ENCODE data around the gene SEMA6D.

SEMA6D gene

DNA sequence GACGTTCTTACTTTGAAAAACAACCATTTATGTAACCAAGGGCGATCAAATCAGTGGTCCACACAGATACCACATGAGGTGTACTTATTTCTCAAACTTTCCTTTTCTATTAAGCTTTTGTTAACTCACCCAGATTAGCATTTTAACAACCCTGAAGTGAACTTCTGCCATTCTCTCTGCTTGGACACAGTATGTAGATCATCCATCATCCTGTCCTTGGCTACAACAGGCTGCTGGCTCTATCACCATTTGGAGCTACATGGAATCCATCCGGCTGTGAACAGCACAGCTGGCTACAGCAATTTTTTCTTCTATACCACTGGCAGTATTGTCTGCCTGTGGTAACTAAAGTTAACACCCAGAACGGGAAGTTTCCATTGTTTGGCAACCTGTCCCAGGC lies 4.4 kb downstream of the SEMA6D start:
- no peaks in the 10 kb centered on the region for H3K4me1 Mint-ChIP-seq
- ATAC-seq (replicated peaks; ENCODE audit: extremely low read depth, poor library complexity, severe bottlenecking) (no peak), DNase-seq (ENCODE audit: low spot score in 2 of 2) (no peak)
- H3K27ac Mint-ChIP-seq (ENCODE audit: low read depth) = no peak overlapping the region
- peaks cover 1% of the 10 kb centered on the region for H3K36me3 Mint-ChIP-seq (ENCODE audit: insufficient read depth)
- H3K4me3 Mint-ChIP-seq = no peak overlapping the region
- peaks cover 55% of the 10 kb centered on the region for H3K27me3 Mint-ChIP-seq
- peaks cover 8% of the 10 kb centered on the region for H3K9me3 Mint-ChIP-seq

DNA sequence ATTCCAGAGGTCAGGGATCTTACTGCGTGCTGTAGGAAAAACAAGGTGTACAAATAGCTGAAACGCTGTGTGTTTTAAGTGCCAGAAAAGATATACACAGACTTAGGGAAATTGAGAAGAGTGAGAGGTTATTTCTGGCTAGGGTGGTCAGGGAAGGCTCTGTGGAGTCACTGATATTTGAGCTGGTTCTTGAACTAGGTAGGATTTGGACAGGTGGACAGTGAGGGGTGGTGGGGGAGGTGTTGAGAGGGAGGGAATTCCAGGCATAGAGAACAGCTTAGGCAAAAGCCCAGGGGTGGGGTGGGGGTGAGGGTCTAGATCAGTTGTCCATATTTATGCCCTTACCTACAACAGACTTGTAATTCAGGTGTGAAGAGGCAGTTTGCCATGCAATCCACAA lies 7.0 kb downstream of the SEMA6D start:
- H3K36me3 Mint-ChIP-seq (ENCODE audit: insufficient read depth) = peaks cover 1% of the 10 kb centered on the region
- H3K27ac Mint-ChIP-seq (ENCODE audit: low read depth) = no peak overlapping the region
- H3K4me1 Mint-ChIP-seq = no peaks in the 10 kb centered on the region
- no peak overlapping the region for H3K4me3 Mint-ChIP-seq
- peaks cover 8% of the 10 kb centered on the region for H3K9me3 Mint-ChIP-seq
- DNase-seq (ENCODE audit: low spot score in 2 of 2) = no peak
- ATAC-seq (replicated peaks; ENCODE audit: extremely low read depth, poor library complexity, severe bottlenecking) = no peak
- peaks cover 30% of the 10 kb centered on the region for H3K27me3 Mint-ChIP-seq

DNA sequence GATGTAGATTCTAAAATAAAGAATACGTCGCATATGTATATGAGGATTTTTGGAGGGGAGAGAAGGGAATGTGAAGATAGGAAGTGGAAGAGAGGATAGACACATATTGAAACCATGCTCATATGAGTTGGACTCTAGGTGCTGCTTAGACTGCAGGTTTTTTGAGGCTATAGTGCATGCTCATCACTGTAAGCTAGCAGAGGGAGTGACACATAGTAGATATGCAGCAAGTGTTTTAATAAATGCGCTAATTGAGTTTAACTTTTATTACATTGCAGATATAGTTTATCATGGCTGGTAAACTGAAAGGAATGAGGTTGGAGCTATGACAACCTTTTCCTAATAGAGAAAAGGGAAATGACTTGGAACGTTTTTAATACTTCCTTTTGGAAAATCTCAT lies 7.7 kb downstream of the SEMA6D start:
- H3K4me1 Mint-ChIP-seq = no peaks in the 10 kb centered on the region
- H3K27me3 Mint-ChIP-seq = peaks cover 23% of the 10 kb centered on the region
- no peak overlapping the region for H3K4me3 Mint-ChIP-seq

DNA sequence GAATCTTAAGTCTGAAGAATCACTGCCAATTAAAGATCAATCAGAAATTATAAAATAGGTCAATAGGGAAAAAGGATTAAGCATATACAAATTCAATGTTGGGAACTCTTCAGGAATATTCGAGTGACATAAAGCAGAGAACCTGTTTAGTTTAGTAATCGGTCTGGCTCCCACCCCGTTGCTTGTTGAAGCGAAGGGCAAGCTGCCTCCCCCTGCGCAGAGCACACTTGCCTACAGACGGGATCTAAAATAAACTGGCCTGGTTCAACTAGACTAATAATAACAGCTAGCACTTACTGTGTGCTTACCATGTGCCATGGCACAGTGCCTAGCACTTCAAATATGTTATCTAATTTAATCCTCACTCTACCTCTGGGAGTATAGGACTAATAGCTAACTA lies 8.6 kb downstream of the SEMA6D start:
- H3K27ac Mint-ChIP-seq (ENCODE audit: low read depth) = no peak overlapping the region
- ATAC-seq (replicated peaks; ENCODE audit: extremely low read depth, poor library complexity, severe bottlenecking) (no peak), DNase-seq (ENCODE audit: low spot score in 2 of 2) (no peak)
- peaks cover 16% of the 10 kb centered on the region for H3K27me3 Mint-ChIP-seq
- H3K4me1 Mint-ChIP-seq = no peaks in the 10 kb centered on the region
- no peak overlapping the region for H3K4me3 Mint-ChIP-seq
- peaks cover 1% of the 10 kb centered on the region for H3K36me3 Mint-ChIP-seq (ENCODE audit: insufficient read depth)
- peaks cover 4% of the 10 kb centered on the region for H3K9me3 Mint-ChIP-seq

More for the DNA sequence above, 7.7 kb downstream of the SEMA6D start:
- H3K9me3 Mint-ChIP-seq = peaks cover 8% of the 10 kb centered on the region
- peaks cover 1% of the 10 kb centered on the region for H3K36me3 Mint-ChIP-seq (ENCODE audit: insufficient read depth)
- DNase-seq (ENCODE audit: low spot score in 2 of 2) (no peak), ATAC-seq (replicated peaks; ENCODE audit: extremely low read depth, poor library complexity, severe bottlenecking) (no peak)
- H3K27ac Mint-ChIP-seq (ENCODE audit: low read depth) = no peak overlapping the region

DNA sequence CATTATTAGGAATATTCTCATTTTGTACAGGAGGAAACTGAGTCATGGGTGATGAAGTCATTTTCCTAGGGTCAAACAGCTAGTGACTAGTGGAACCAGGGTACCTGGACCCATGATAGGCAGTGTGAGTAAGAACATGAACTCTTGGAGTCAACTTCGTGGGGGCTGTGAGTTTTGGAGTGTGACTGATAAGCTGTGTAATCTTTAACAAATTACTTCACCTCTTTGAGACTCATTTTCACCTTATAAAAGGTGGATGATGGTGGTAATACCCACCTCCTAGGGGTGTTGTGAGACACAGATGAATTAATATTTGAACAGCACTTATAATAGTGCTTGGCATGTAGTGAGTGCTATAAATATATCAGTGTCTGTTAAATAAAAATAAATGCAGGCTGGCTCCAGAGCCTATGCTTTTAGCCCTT lies 9.1 kb downstream of the SEMA6D start:
- no peak overlapping the region for H3K4me3 Mint-ChIP-seq
- H3K9me3 Mint-ChIP-seq = peaks cover 4% of the 10 kb centered on the region
- H3K4me1 Mint-ChIP-seq = no peaks in the 10 kb centered on the region
- ATAC-seq (replicated peaks; ENCODE audit: extremely low read depth, poor library complexity, severe bottlenecking) (no peak), DNase-seq (ENCODE audit: low spot score in 2 of 2) (no peak)
- H3K27me3 Mint-ChIP-seq = peaks cover 14% of the 10 kb centered on the region
- H3K36me3 Mint-ChIP-seq (ENCODE audit: insufficient read depth) = peaks cover 1% of the 10 kb centered on the region
- no peak overlapping the region for H3K27ac Mint-ChIP-seq (ENCODE audit: low read depth)

DNA sequence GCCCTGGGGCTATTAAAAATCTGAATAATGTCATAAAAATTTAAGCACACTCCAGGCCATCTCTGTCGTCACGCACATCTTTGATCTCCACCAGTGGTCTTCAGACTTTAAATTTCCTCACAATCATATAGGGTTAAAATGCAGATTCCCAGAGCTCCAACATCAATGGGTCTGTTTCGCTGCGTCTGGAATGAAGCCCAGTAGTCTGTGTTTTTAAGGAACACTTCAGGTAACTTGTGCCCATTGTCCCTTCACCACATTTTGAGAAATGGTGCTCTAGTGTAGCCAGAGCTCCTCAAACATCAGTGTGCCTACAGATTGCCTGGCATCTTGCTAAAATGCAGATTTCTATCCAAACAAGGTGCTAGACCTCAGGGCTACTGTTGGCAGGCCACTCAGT lies 9.8 kb downstream of the SEMA6D start:
- Mint-ChIP-seq H3K4me1 (no peaks in the 10 kb centered on the region), H3K36me3 (ENCODE audit: insufficient read depth) (peaks cover 1% of the 10 kb centered on the region), H3K27me3 (peaks cover 7% of the 10 kb centered on the region), H3K9me3 (peaks cover 4% of the 10 kb centered on the region), H3K27ac (ENCODE audit: low read depth) (no peak overlapping the region), H3K4me3 (no peak overlapping the region)
- DNase-seq (ENCODE audit: low spot score in 2 of 2) (no peak), ATAC-seq (replicated peaks; ENCODE audit: extremely low read depth, poor library complexity, severe bottlenecking) (no peak)

DNA sequence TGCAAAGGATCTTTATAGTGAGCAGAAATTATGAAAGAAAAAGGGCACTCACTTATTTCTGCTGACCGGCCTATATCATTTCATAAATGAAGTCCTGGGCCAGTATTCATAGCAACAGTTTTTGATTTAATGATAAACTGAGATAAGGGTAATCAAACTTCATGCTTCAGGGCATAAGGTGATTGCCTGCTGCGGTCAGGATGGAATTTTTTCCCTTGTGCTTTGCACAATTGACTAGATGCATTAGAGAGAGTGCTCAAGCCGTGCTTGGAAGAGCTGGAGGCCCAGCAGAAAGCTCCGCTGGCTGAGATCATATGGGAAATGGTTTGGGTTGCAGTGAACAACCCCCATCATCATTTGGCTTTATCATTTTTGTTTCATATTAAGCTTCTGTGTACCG lies 10.4 kb downstream of the SEMA6D start:
- Mint-ChIP-seq H3K4me1 (no peaks in the 10 kb centered on the region), H3K36me3 (ENCODE audit: insufficient read depth) (no peaks in the 10 kb centered on the region), H3K27me3 (peaks cover 1% of the 10 kb centered on the region), H3K4me3 (no peak overlapping the region), H3K9me3 (peaks cover 4% of the 10 kb centered on the region), H3K27ac (ENCODE audit: low read depth) (no peak overlapping the region)
- no peak for DNase-seq (ENCODE audit: low spot score in 2 of 2)
- no peak for ATAC-seq (replicated peaks; ENCODE audit: extremely low read depth, poor library complexity, severe bottlenecking)

DNA sequence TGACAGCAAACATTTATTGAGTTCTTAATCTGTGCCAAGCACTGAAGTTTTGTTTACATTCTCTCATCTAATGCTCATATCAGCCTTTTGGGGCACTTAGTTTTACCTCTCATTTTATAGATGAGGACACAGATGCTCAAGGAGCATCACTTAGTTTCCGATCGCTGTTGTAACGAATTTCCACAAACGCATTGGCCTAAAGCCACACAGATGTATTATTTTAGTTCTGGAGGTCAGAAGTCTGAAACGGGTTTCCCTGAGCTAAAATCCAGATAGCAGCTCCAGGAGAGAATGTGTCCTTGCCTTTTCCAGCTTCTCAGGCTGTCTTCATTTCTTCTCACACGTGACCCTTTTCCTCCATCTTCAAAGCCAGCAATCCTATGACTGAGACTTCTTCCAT lies 11.1 kb downstream of the SEMA6D start:
- peaks cover 4% of the 10 kb centered on the region for H3K9me3 Mint-ChIP-seq
- H3K4me1 Mint-ChIP-seq = no peaks in the 10 kb centered on the region
- no peaks in the 10 kb centered on the region for H3K27me3 Mint-ChIP-seq
- no peak for DNase-seq (ENCODE audit: low spot score in 2 of 2)
- H3K27ac Mint-ChIP-seq (ENCODE audit: low read depth) = no peak overlapping the region
- no peak for ATAC-seq (replicated peaks; ENCODE audit: extremely low read depth, poor library complexity, severe bottlenecking)
- no peak overlapping the region for H3K4me3 Mint-ChIP-seq
- H3K36me3 Mint-ChIP-seq (ENCODE audit: insufficient read depth) = no peaks in the 10 kb centered on the region

DNA sequence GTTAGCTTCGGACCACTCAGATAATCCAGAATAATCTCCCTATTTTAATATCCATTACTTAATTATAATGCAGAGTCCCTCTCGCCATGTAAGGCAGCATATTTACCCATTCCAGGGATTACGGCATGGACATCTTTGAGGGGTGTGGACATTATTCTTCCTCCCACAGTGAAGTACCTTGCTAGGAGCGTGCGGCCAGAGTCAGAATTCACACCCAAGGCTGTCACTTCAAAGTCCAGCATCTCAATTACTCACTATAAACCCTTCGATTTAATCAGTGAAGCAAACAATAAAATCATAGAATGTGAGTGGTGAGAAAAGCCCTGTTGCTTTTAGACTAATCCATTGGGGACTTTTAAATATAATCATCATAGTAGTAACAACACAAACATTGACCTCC lies 11.6 kb downstream of the SEMA6D start:
- Mint-ChIP-seq H3K4me3 (no peak overlapping the region), H3K4me1 (no peaks in the 10 kb centered on the region), H3K36me3 (ENCODE audit: insufficient read depth) (no peaks in the 10 kb centered on the region), H3K27ac (ENCODE audit: low read depth) (no peak overlapping the region), H3K27me3 (no peaks in the 10 kb centered on the region), H3K9me3 (peaks cover 4% of the 10 kb centered on the region)
- ATAC-seq (replicated peaks; ENCODE audit: extremely low read depth, poor library complexity, severe bottlenecking) (no peak), DNase-seq (ENCODE audit: low spot score in 2 of 2) (no peak)

DNA sequence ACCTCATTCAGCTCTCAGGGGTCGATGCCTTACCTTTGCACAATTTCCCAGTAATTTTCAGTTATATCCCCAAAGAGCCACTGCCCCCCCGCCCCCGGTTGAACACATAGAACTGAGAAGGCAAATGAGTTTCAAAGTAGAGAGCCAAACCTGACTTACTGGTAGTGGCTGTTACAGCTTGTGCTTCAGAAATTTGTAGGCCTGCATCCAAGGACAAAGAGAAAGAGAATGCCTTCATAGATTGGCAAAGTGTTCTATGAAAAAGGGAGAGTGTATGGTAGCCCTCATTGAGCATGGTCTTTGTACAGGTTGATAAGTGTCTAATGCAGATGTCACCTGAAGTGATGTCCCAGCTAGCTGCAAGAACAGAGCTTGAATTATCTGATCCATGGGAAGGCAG lies 13.9 kb downstream of the SEMA6D start:
- Mint-ChIP-seq H3K4me3 (no peak overlapping the region), H3K36me3 (ENCODE audit: insufficient read depth) (no peaks in the 10 kb centered on the region), H3K27ac (ENCODE audit: low read depth) (no peak overlapping the region), H3K9me3 (no peaks in the 10 kb centered on the region), H3K27me3 (no peaks in the 10 kb centered on the region), H3K4me1 (no peaks in the 10 kb centered on the region)
- DNase-seq (ENCODE audit: low spot score in 2 of 2) (no peak), ATAC-seq (replicated peaks; ENCODE audit: extremely low read depth, poor library complexity, severe bottlenecking) (no peak)

DNA sequence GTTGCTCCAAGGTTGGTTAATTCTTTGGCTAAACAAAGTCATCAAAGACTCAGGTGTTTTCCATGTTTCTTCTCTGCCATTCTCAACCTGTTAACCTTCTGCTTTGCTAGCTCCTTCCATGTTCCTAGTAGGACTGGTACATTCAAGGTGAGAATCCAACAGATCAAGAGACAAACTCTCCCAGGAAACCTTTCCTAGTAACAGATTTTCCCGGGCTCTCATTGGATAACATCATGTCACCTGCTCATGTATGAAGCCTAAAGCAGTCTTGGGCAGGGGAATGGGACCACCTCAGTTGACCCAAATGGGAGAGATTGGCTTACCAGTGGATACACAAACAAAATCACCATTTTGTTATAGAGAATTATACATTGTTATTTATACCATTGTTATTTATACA lies 14.9 kb downstream of the SEMA6D start:
- no peak for ATAC-seq (replicated peaks; ENCODE audit: extremely low read depth, poor library complexity, severe bottlenecking)
- Mint-ChIP-seq H3K4me1 (no peaks in the 10 kb centered on the region), H3K4me3 (no peak overlapping the region), H3K27me3 (no peaks in the 10 kb centered on the region), H3K36me3 (ENCODE audit: insufficient read depth) (no peaks in the 10 kb centered on the region), H3K9me3 (no peaks in the 10 kb centered on the region), H3K27ac (ENCODE audit: low read depth) (no peak overlapping the region)
- no peak for DNase-seq (ENCODE audit: low spot score in 2 of 2)

DNA sequence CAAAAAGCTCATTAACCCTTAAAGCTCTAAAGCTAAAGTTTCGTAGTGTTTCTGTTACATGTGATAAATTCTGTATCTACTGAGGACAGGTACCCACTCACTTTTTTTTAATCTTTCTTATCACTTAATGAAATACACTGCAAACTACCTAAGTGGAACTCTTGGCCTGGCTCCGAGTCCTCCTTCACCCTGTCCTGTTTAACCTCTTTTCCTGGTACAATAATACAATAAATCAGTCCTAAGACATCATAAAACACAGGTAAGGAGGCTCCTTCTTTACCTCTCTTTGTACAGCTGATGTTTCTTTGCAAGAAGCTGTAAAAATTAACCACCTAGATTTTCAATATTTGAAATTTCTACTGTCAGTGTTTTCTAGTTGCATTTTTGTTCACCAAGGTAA lies 15.8 kb downstream of the SEMA6D start:
- H3K27ac Mint-ChIP-seq (ENCODE audit: low read depth) = no peak overlapping the region
- no peaks in the 10 kb centered on the region for H3K4me1 Mint-ChIP-seq
- no peaks in the 10 kb centered on the region for H3K36me3 Mint-ChIP-seq (ENCODE audit: insufficient read depth)
- no peak overlapping the region for H3K4me3 Mint-ChIP-seq
- no peaks in the 10 kb centered on the region for H3K27me3 Mint-ChIP-seq
- H3K9me3 Mint-ChIP-seq = no peaks in the 10 kb centered on the region
- ATAC-seq (replicated peaks; ENCODE audit: extremely low read depth, poor library complexity, severe bottlenecking) = no peak
- DNase-seq (ENCODE audit: low spot score in 2 of 2) = no peak

DNA sequence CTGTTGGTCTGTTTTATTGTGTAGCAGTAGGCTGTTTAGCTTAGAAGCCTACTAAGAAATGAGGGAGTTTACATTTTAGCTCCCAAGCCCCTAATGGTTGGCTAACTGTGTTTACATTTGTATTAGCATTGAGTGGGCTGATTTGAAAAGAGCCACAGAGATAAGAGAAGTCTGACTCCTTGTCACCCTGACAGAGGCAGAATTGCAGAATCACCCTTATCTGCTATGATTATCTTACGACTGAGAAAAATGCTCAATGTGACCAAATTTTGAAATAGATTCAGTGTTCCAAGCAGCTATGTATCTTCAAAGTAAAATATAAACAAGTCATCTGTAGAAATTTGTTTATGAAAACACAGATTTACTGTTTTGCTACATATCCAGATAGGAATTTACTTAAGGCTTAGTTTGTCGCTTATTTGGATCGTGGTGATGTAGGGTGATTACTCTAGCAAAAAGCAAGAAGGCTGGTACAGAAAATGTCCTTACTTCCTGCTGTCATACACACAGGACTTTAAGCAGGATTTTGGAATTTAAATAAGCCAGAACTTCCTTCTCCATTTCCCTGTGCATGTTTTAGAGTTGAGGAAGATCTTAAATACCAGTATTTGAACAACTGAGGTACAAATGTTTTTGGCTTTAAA lies 19.0 kb downstream of the SEMA6D start:
- no peaks in the 10 kb centered on the region for H3K9me3 Mint-ChIP-seq
- no peak overlapping the region for H3K4me3 Mint-ChIP-seq
- no peaks in the 10 kb centered on the region for H3K27me3 Mint-ChIP-seq
- DNase-seq (ENCODE audit: low spot score in 2 of 2) = no peak
- H3K27ac Mint-ChIP-seq (ENCODE audit: low read depth) = no peak overlapping the region
- ATAC-seq (replicated peaks; ENCODE audit: extremely low read depth, poor library complexity, severe bottlenecking) = no peak
- no peaks in the 10 kb centered on the region for H3K4me1 Mint-ChIP-seq
- no peaks in the 10 kb centered on the region for H3K36me3 Mint-ChIP-seq (ENCODE audit: insufficient read depth)

DNA sequence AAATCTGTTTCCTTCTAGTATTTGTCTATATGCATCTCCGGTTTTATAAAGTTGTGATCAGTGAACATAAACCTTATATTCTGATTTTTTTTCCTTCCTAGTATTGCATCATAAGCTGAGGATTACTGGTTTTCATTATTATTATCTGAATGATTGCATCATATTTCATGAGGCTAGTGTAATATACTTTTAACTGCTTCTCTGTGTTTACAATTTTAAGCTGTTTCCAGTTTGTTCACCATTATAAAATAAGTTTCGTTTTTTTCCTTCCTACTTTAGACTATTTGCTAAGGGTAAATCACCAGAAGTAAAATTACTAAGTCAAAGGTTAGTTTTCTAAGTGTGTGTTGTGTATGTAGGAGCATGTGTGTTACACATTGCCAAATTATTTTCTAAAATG lies 20.2 kb downstream of the SEMA6D start:
- H3K4me3 Mint-ChIP-seq = no peak overlapping the region
- no peaks in the 10 kb centered on the region for H3K27me3 Mint-ChIP-seq

More for the DNA sequence above, 20.2 kb downstream of the SEMA6D start:
- no peak for ATAC-seq (replicated peaks; ENCODE audit: extremely low read depth, poor library complexity, severe bottlenecking)
- no peaks in the 10 kb centered on the region for H3K4me1 Mint-ChIP-seq
- DNase-seq (ENCODE audit: low spot score in 2 of 2) = no peak
- H3K36me3 Mint-ChIP-seq (ENCODE audit: insufficient read depth) = no peaks in the 10 kb centered on the region
- H3K9me3 Mint-ChIP-seq = no peaks in the 10 kb centered on the region
- no peak overlapping the region for H3K27ac Mint-ChIP-seq (ENCODE audit: low read depth)
